Measurements from ENCODE around the gene LHX3.

DNA sequence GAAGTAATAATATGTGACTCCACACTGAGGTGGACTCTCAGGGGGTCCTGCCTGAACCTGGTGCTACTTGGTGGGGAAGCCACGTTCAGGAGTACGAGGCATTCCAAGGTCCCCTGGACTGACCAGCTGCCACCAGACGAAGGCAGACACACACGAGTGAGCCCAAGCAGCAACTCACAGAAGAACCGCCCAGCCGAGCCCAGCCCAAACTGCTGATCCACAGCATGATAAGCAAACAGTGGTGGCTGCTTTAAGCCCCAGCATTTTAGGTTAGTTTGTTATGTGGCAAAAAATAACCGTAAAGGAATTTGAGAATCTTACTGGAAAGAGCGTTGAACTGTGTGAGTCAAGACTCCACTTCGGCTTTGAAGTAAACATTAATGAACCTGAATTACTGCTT, 8.8 kb upstream of the LHX3 start:
- TF ChIP-seq, protein P1, sequence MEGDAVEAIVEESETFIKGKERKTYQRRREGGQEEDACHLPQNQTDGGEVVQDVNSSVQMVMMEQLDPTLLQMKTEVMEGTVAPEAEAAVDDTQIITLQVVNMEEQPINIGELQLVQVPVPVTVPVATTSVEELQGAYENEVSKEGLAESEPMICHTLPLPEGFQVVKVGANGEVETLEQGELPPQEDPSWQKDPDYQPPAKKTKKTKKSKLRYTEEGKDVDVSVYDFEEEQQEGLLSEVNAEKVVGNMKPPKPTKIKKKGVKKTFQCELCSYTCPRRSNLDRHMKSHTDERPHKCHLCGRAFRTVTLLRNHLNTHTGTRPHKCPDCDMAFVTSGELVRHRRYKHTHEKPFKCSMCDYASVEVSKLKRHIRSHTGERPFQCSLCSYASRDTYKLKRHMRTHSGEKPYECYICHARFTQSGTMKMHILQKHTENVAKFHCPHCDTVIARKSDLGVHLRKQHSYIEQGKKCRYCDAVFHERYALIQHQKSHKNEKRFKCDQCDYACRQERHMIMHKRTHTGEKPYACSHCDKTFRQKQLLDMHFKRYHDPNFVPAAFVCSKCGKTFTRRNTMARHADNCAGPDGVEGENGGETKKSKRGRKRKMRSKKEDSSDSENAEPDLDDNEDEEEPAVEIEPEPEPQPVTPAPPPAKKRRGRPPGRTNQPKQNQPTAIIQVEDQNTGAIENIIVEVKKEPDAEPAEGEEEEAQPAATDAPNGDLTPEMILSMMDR (IDR thresholded peaks at IDR 0.05), result no peak
- no peak for TF ChIP-seq EZH2phosphoT487 (IDR thresholded peaks at IDR 0.05)
- no peak for TF ChIP-seq EZH2 (IDR thresholded peaks at IDR 0.05)
